Left hindlimb (tissue), 1 donor: ENCODE measurements around the gene NELL1.

Experiments used
- DNase-seq: peaks from one replicate; pipeline ENCODE4 v3.0.0-alpha.2; 2018

Gene NELL1

DNA sequence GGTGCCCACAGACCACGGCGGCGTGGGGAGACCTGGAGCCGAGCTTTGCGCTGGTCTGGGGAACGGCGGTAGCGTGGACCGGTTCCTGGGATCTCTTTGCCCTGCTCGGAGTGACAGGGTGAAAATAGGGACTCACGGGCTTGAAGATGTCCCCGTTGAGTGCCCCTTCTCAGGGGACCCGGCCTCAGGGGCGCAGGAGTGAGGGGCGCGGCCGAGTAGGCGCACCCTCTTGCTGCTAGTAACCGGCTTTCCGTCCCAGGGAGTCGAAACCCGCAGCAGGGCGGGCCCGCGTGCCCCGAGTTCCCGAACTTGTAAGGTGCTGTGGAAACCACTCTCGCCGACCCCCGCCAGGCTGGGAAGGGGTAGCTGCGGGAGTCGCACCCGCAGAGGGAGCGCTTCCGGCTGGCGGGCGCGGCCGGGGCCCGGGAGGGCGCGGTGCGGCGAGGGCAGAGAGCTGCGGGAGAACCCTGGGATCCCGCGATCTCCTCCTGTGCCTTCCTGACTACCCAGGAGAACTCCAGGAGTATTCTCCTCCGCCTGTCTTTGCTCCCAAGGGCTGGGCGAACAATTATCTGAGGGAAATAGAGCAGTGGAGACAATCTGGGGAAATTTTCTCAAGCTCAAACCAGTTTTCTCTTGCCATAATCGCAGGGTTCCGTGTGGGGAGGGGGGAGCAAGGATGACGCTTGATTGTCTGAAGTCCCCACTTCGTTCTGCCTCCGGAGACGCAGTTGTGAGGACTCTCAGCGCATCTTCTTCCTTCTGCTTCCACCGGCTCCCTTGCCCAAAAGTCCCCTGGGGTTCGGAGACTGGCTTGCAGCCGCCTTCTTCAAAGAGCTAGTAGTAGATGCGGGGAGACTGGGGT, 666 bp downstream of the NELL1 start:
- DNase-seq = no peak

DNA sequence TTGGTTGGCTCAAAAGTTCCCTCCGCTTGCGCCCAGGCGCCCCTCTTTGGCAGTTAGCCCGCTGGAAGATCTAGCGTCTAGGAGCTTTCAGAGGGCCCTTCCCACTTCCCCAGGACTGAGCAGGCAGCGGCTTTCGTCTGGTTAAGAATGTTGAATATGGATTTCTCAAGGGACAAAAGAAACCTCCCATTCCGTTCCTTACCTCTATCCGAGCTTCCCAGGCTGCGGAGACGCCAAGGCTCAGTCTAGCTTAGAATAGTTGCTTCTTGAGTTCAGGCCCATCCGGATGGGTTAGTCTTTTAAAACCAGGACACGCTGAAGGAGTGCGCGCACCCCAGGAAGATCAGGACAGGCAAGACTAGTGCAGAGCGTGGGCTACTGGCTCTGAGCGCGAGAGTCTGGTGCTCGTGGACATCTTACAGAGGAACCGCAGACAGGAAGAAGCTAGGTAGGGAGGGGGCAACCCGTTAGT, 1.6 kb downstream of the NELL1 start:
- no peak for DNase-seq

DNA sequence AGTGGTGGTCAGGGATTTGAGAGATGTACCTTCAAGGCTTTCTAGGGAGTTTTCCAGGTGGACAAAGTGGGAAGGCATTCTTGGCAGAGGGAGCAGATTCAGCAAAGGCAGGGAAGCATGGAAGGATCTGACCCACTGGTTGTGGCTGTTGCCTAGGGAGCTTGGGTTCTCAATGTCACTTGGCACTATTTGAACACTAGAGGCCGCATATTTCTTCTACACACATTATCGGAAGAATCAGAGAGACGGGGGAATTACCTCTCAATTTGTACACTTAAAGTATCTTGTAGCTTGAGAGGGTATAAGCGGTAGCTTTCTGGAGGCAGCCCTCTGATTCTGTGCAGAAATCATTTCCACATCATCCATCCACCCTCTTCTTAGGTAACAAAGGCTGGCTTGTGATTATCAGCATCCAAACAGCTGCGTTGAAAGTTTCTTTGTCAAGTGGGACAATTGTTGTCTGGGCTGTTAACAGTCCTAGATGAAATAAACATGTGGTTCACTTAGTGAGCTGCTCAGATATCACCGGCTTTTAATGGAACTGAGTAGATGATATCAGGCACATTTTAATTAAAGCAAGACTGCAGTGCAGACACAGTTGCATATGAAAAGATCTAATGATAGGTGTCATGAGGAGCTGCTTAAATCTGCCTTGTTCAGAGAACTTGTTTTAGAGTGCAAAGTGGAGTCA, 2.6 kb downstream of the NELL1 start:
- no peak for DNase-seq

DNA sequence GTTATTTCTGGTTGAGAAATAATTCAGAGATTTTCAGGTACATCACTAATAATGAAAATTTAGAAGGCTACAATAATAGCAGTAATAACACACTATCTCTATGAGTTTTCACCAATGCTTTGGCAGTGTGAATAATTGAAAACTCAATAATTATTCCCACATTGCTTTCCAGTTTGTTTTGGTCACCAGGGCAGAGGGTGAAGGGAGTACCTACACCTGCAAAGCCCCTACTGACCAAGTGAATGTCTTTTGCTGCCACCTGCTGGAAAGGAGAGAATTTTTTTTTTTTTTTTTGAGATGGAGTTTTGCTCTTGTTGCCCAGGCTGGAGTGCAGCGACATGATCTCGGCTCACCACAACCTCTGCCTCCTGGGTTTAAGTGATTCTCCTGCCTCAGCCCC, 3.2 kb downstream of the NELL1 start:
- no peak for DNase-seq

- no peak for DNase-seq
Measured at GRCh38 chr11:20676658-20677057, 7.3 kb downstream of the NELL1 start.

DNA sequence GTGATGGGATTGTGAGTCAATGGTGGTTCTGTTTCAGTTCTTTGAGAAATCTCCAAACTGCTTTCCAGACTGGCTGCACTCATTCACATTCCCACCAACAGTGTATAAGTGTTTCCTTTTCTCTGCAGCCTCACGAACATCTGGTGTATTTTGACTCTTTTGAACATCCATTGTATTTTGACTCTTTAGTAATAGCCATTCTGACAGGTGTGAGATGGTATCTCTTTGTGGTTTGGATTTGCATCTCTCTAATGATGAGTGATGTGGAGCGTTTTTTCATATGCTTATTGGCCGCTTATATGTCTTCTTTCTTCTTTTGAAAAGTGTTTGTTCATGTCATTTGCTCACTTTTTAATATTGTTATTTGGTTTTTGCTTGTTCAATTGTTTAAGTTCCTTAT, 19.4 kb downstream of the NELL1 start:
- no peak for DNase-seq

- DNase-seq = no peak
Measured at GRCh38 chr11:20707876-20708275, 38.5 kb downstream of the NELL1 start.

GRCh38 chr11:20712912-20713311, 43.5 kb downstream of the NELL1 start:
- no peak for DNase-seq

GRCh38 chr11:20715464-20715863, 46.1 kb downstream of the NELL1 start:
- DNase-seq = no peak

- DNase-seq = no peak
Measured at GRCh38 chr11:20715931-20716330, 46.5 kb downstream of the NELL1 start.

GRCh38 chr11:20719821-20720220, 50.4 kb downstream of the NELL1 start:
- DNase-seq = no peak

GRCh38 chr11:20723366-20723765, 54.0 kb downstream of the NELL1 start:
- no peak for DNase-seq

DNA sequence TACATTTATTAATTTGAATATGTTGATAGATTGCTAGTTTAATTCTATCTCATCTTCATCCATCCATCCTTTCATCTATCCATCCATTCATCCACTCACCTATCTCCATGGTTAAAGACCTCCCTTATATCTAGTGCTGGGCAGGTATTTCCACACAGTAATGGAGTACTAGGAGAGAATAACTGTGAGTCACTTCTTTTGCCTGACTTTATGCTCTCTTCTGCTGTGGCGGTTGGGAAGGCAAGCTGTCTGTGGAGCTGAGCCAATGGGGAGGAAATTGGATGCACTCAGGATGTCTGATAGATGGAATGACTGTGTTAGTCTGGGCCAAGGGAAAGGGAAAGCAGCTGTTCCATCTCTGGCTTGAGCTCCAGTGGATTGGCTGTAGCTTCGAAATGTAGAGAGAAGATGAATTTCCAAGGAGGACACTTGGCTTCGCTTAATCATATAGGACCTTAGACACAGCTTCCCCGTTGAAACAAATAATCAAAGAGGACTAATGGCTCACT, 60.3 kb downstream of the NELL1 start:
- DNase-seq = no peak

DNA sequence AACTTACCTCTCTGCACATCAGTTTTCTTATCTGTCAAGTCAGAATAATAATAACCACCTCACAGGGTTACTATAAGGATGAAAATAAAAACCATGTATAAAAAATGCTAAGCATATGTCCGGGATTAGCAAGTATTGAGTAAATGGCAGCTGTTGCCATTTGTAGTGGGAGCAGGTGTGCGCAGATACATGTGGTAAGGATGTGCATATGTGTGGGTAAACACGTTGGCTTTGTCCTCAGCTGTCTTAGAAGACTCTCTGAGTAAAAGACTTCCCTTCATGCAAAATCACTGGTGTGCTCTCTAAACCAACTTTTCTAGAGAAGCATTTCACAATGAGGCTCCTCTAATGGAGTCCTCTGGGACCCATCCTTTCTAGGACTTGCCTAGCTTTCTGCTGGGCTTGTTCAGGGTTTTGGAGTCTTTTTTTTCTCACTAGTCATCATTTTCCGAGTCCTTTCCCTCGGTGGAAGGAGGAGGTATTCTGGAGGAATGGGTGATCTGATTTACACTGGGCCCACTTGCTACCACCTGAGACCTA, 62.4 kb downstream of the NELL1 start:
- no peak for DNase-seq

DNA sequence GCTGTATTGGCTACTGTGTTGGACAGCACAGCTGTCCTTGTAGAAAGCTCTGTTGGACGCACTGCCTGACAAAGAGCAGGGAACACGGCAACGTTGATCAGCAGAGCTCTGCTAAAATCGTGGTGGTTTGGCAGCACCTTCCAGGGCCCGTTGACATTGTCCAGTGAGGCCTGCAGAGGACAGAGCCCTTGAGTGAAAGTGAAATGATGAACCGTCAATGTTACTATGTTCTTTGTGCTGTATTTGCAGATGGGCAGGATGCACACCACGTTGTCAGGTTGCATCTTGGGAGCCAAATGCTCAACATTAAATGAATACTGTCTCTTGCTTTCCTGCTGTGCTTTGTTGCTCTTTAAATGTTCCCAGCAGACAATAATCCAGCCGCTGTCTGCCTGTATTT, 69.7 kb downstream of the NELL1 start:
- DNase-seq = no peak

- no peak for DNase-seq
Measured at GRCh38 chr11:20739577-20739976, 70.2 kb downstream of the NELL1 start.

- no peak for DNase-seq
Measured at GRCh38 chr11:20754933-20755332, 85.5 kb downstream of the NELL1 start.

DNA sequence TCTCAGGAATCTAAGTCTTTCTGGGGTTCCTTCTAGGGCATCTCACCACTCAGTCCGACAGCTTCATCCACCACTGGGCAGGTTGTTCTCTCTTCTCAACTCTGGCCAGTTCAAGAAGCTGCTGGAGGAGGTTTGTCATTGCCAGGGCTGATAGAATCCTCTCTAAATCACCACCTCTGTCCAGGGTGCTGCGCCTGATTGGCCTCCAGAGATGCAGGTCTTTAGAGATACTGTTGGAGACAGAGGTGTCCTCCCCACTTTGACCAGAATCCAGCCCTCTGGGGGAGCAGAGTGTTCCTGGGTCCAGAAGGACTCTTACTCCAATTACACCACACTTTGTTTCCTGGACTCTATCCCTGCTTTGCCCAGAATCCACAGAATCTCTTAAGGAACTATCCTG, 90.2 kb downstream of the NELL1 start:
- no peak for DNase-seq

- DNase-seq = no peak
Measured at GRCh38 chr11:20760811-20761210, 91.4 kb downstream of the NELL1 start.

DNA sequence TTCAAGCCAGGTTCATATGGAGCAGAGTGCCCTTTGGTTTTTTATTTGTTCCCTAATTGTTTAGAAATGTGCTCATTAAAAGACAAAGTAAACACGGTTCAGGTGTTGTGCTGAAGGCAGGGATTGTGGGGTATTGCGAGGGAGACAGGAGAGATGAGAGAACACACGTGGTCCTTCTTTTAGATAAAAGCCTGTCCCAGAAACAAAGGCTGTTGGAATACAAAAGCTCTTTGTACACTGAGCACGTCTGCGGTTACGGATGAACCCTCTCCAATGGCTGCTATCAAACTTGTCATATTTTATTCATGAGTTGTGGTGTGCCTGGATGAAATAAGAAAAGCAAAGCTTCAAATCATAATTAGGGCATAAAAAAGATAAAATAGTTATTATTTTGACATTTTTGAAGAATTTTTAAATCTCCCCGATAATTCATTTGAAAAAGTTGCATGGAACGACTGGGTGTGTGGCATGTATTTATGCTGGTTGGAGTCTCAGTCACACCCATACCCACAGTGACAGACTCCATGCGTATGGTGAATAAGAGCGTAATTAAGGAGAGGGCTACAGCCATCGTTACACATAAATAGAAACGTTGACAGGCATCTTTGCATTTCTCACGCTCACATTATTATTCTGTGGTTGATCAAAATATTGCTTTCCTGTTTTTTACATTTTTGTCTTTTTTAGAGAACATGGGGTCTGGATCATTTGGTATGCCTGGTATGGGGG, 92.9 kb downstream of the NELL1 start:
- no peak for DNase-seq

DNA sequence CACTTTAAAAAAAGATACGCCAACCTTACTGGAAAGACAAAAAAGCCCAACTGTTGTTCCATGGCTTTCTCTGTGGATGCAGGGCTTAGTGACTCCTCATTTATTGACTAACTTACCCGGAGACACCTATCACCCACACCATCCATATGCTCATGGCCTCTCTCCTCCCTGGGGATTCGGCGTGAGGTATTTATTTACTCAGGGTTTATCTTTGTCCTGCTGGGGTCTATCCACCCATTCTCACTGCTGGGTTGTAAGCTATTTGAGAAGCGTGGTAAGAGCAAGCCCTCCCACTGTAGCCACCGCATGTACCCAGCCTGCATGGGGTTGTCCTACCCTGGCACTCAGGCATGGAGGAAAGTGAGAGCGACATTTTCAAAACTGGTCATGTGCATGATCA, 93.6 kb downstream of the NELL1 start:
- no peak for DNase-seq

DNA sequence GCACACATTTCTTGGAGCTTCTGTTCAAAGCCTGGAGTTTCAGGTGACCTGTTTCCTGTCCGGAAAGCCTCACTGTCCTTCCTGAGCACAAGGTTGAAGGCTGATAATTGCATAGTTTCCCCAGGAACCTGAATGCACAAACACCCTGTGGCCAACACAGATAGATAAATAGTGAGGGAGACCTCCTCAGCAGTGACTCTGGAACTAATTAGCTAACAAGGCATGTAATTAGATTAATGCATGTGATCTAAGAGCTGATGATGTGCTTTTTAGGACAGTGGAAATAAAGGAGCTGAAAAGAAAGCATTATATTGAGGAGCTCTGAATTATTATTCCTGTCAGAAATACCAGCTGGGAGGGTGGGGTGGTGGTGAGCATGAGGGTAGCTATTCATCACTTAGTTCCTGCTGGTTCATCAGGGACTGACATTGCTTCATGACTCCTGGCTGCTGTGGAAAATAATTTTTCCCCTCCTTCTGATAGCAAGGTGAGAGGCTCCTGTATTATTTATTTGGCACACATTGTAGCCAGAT, 101.1 kb downstream of the NELL1 start:
- no peak for DNase-seq

GRCh38 chr11:20771026-20771425, 101.6 kb downstream of the NELL1 start:
- no peak for DNase-seq
